H9 (cell line): ENCODE measurements around the gene SPRYD4. TPM values are rescaled to one million over a fixed set of nuclear protein-coding genes. Genes with fewer than 3 reads are reported as not detected.

Experiments used
- DNase-seq: peaks from one replicate; pipeline ENCODE4 v3.0.0-alpha.2; 2017
- H2AFZ ChIP-seq: one replicate; pipeline ENCODE4 v1.6.1; 2013; ENCODE audit warnings: mild to moderate bottlenecking, low read length, control low read depth, moderate library complexity
- H2AK5ac ChIP-seq: 2 replicates; pipeline ENCODE4 v1.6.1; 2013; ENCODE audit warnings: low read length, control low read depth, mixed read lengths; ENCODE audit not compliant: insufficient read length
- H2BK120ac ChIP-seq: one replicate; pipeline ENCODE4 v1.6.1; 2013; ENCODE audit warnings: low read depth, mild to moderate bottlenecking, low read length, control low read depth, inconsistent platforms; ENCODE audit not compliant: poor library complexity, severe bottlenecking
- H2BK12ac ChIP-seq: 2 replicates; pipeline ENCODE4 v1.6.1; 2013; ENCODE audit warnings: low read length, control low read depth, mixed read lengths, low read depth; ENCODE audit not compliant: insufficient read length
- H2BK15ac ChIP-seq: 2 replicates; pipeline ENCODE4 v1.6.1; 2013; ENCODE audit warnings: low read depth, low read length, control low read depth
- H2BK20ac ChIP-seq: one replicate; pipeline ENCODE4 v1.6.1; 2013; ENCODE audit warnings: low read depth, mild to moderate bottlenecking, low read length, control low read depth, inconsistent platforms; ENCODE audit not compliant: poor library complexity, severe bottlenecking
- H2BK5ac ChIP-seq: 2 replicates; pipeline ENCODE4 v1.6.1; 2013; ENCODE audit warnings: low read length, control low read depth, mixed read lengths; ENCODE audit not compliant: insufficient read length
- H3K14ac ChIP-seq: 2 replicates; pipeline ENCODE4 v1.6.1; 2013; ENCODE audit warnings: low read length, control low read depth; ENCODE audit not compliant: insufficient read depth
- H3K18ac ChIP-seq: 2 replicates; pipeline ENCODE4 v1.6.1; 2013; ENCODE audit warnings: low read depth, mild to moderate bottlenecking, mixed read lengths, low read length, control low read depth; ENCODE audit not compliant: insufficient read length
- H3K23ac ChIP-seq: 2 replicates; pipeline ENCODE4 v1.6.1; 2013; ENCODE audit warnings: low read length, control low read depth, mixed read lengths, low read depth; ENCODE audit not compliant: insufficient read length
- H3K23me2 ChIP-seq: 2 replicates; pipeline ENCODE4 v1.6.1; 2013; ENCODE audit warnings: low read depth, mild to moderate bottlenecking, mixed read lengths, low read length, control low read depth; ENCODE audit not compliant: insufficient read length, poor library complexity, severe bottlenecking
- H3K27ac ChIP-seq: 2 replicates; pipeline ENCODE4 v1.5.1; 2013; ENCODE audit warnings: low read length, control low read depth, mixed read lengths, low read depth; ENCODE audit not compliant: insufficient read length
- H3K27me3 ChIP-seq: 2 replicates; pipeline ENCODE4 v1.6.1; 2013; ENCODE audit warnings: low read length, control low read depth, inconsistent platforms; ENCODE audit not compliant: insufficient read depth
- H3K4ac ChIP-seq: 2 replicates; pipeline ENCODE4 v1.6.1; 2013; ENCODE audit warnings: low read depth, mild to moderate bottlenecking, control low read depth, inconsistent platforms, low read length, moderate library complexity
- H3K4me1 ChIP-seq: 2 replicates; pipeline ENCODE4 v1.6.1; 2013; ENCODE audit warnings: low read length, control low read depth, inconsistent platforms; ENCODE audit not compliant: insufficient read depth
- H3K4me2 ChIP-seq: 2 replicates; pipeline ENCODE4 v1.6.1; 2013; ENCODE audit warnings: low read length, control low read depth, mixed read lengths; ENCODE audit not compliant: insufficient read length, insufficient read depth
- H3K56ac ChIP-seq: 2 replicates; pipeline ENCODE4 v1.6.1; 2013; ENCODE audit warnings: low read depth, mild to moderate bottlenecking, mixed read lengths, low read length, control low read depth; ENCODE audit not compliant: insufficient read length
- H3K79me1 ChIP-seq: 2 replicates; pipeline ENCODE4 v1.6.1; 2013; ENCODE audit warnings: low read depth, mild to moderate bottlenecking, moderate library complexity, low read length, control low read depth, inconsistent platforms; ENCODE audit not compliant: insufficient read depth, poor library complexity, severe bottlenecking
- H3K79me2 ChIP-seq: 2 replicates; pipeline ENCODE4 v1.6.1; 2013; ENCODE audit warnings: low read length, control low read depth, inconsistent platforms; ENCODE audit not compliant: insufficient read depth
- H3K9ac ChIP-seq: 2 replicates; pipeline ENCODE4 v1.6.1; 2013; ENCODE audit warnings: low read length, control low read depth, mixed read lengths; ENCODE audit not compliant: insufficient read length; ENCODE audit errors: extremely low read depth
- H3K9me3 ChIP-seq: one replicate; pipeline ENCODE4 v1.6.1; 2013; ENCODE audit warnings: low read depth, low read length, inconsistent platforms; ENCODE audit not compliant: control insufficient read depth
- H3T11ph ChIP-seq: one replicate; pipeline ENCODE4 v1.6.1; 2013; ENCODE audit warnings: mild to moderate bottlenecking, low read length, control low read depth, inconsistent platforms
- H4K20me1 ChIP-seq: one replicate; pipeline ENCODE4 v1.6.1; 2013; ENCODE audit not compliant: control insufficient read depth, insufficient read length, insufficient read depth
- H4K5ac ChIP-seq: 2 replicates; pipeline ENCODE4 v1.6.1; 2013; ENCODE audit warnings: low read depth, mild to moderate bottlenecking, mixed read lengths, low read length, control low read depth; ENCODE audit not compliant: insufficient read length
- H4K8ac ChIP-seq: replicated peaks from 2 replicates; pipeline ENCODE4 v1.6.1; 2013; ENCODE audit warnings: low read length, control low read depth, mixed read lengths, low read depth; ENCODE audit not compliant: insufficient read length
- H4K91ac ChIP-seq: 2 replicates; pipeline ENCODE4 v1.6.1; 2013; ENCODE audit warnings: low read depth, mild to moderate bottlenecking, moderate library complexity, mixed read lengths, low read length, control low read depth; ENCODE audit not compliant: insufficient read length
- H3K27ac Mint-ChIP-seq, 3 experiments: 2 replicates in 2 of 3; 3 replicates in 1 of 3; pipeline ENCODE4 v1.8.0; 2020 to 2021; ENCODE audit warnings: mixed read lengths in 3 of 3, mild to moderate bottlenecking in 1 of 3, moderate library complexity in 1 of 3
- H3K27me3 Mint-ChIP-seq: 2 replicates; pipeline ENCODE4 v1.8.0; 2021; ENCODE audit warnings: low read depth, mild to moderate bottlenecking, moderate library complexity, mixed read lengths
- H3K36me3 Mint-ChIP-seq, 3 experiments: 2 replicates in 2 of 3; 3 replicates in 1 of 3; pipeline ENCODE4 v1.8.0; 2020 to 2021; ENCODE audit warnings: low read depth in 3 of 3, mixed read lengths in 3 of 3; ENCODE audit not compliant: insufficient read depth in 1 of 3
- H3K4me1 Mint-ChIP-seq, 2 experiments: 2 replicates each; pipeline ENCODE4 v1.8.0; 2020; ENCODE audit warnings: mixed read lengths in 2 of 2
- H3K4me3 Mint-ChIP-seq, 2 experiments: 2 replicates in 1 of 2; 3 replicates in 1 of 2; pipeline ENCODE4 v1.8.0; 2020 to 2021; ENCODE audit warnings: mild to moderate bottlenecking in 2 of 2, mixed read lengths in 2 of 2, moderate library complexity in 1 of 2
- H3K9me3 Mint-ChIP-seq, 2 experiments: 2 replicates in 1 of 2; 3 replicates in 1 of 2; pipeline ENCODE4 v1.8.0; 2020; ENCODE audit warnings: mild to moderate bottlenecking in 2 of 2, mixed read lengths in 2 of 2, moderate library complexity in 1 of 2
- WGBS: extraction: QIAGEN DNeasy Blood & Tissue Kit; methylation state at CpG from one replicate; pipeline ENCODE4 v1.1.7; 2013; ENCODE audit warnings: missing lambda C conversion rate, low lambda C conversion rate, mixed read lengths; ENCODE audit not compliant: insufficient read length; ENCODE audit errors: extremely low coverage; 5-methylcytosine and 5-hydroxymethylcytosine counted together
- total RNA-seq: library from RNA; stranded (reverse); gene quantifications from 2 replicates; pipeline ENCODE4 v1.2.1, GENCODE V29; 2021
- TF ChIP-seq, protein P1 (sequence below): fragments of 200-600 bp; sonication (generic); conservative IDR thresholded peaks from 3 replicates; pipeline ENCODE4 v1.8.0; 2021; ENCODE audit warnings: antibody characterized with exemption, mild to moderate bottlenecking

SPRYD4 gene
- total RNA-seq, 1 experiment from 2014 or later: 4.9 TPM

DNA sequence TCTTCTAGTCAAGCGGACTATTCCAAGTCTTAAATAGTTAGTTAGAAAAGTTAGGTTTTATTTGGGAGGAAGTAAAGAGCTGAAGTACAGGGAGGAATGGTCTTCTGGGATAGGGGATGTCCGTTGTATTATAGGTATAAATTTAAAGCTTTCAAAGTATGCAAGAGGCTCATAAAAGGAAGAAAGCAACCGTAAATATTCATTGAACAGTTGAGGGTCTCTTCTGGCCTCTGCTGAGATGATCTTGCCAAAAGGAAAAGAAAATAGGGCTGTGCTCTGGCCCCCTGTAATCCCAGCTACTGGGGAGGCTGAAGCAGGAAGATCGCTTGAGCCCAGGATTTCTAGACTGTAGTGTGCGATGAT lies 18.8 kb upstream of the SPRYD4 start:
- no peak overlapping the region for H3K18ac ChIP-seq
- H2BK12ac ChIP-seq: no peak overlapping the region
- no peak overlapping the region for H2AFZ ChIP-seq
- H3K4me1 ChIP-seq: peaks cover 4% of the 10 kb centered on the region; the same call in 1 of the 2 replicates
- H2BK20ac ChIP-seq: no peak overlapping the region
- H3K9ac ChIP-seq: peak overlapping the region; percentile 33
- no peak overlapping the region for H3K23ac ChIP-seq
- H3K27me3 Mint-ChIP-seq: peaks cover 1% of the 10 kb centered on the region
- H3K79me1 ChIP-seq: no peaks in the 10 kb centered on the region
- H3K9me3 ChIP-seq: no peaks in the 10 kb centered on the region
- H3K79me2 ChIP-seq: no peaks in the 10 kb centered on the region
- no peak overlapping the region for H2BK120ac ChIP-seq
- no peaks in the 10 kb centered on the region for H4K20me1 ChIP-seq
- WGBS: no CpG with 5 or more reads among the region's 5 CpGs
- no peak overlapping the region for H3K14ac ChIP-seq
- no peak overlapping the region for H2BK15ac ChIP-seq
- no peak overlapping the region for H3K56ac ChIP-seq
- H3K4me2 ChIP-seq: peak overlapping the region; percentile 74
- no peak overlapping the region for H3K4ac ChIP-seq
- H3K27me3 ChIP-seq: no peaks in the 10 kb centered on the region
- peaks cover 4 to 10% of the 10 kb centered on the region in 2 experiments for H3K9me3 Mint-ChIP-seq
- H3K27ac Mint-ChIP-seq: peak overlapping the region; percentile 95 to 98 (median 97); a peak in 6 of 7 replicates
- H3T11ph ChIP-seq: no peak overlapping the region
- peaks cover 34 to 42% of the 10 kb centered on the region in 2 experiments for H3K4me1 Mint-ChIP-seq
- H3K23me2 ChIP-seq: peaks cover 3% of the 10 kb centered on the region
- peak overlapping the region; percentile 85 to 86 for H3K4me3 Mint-ChIP-seq
- no peak overlapping the region for H4K5ac ChIP-seq
- H2BK5ac ChIP-seq: no peak overlapping the region
- H3K27ac ChIP-seq: no peak overlapping the region
- H3K36me3 Mint-ChIP-seq: peaks cover 14 to 24% (median 17%) of the 10 kb centered on the region in 3 experiments
- DNase-seq: no peak
- TF ChIP-seq, protein P1, sequence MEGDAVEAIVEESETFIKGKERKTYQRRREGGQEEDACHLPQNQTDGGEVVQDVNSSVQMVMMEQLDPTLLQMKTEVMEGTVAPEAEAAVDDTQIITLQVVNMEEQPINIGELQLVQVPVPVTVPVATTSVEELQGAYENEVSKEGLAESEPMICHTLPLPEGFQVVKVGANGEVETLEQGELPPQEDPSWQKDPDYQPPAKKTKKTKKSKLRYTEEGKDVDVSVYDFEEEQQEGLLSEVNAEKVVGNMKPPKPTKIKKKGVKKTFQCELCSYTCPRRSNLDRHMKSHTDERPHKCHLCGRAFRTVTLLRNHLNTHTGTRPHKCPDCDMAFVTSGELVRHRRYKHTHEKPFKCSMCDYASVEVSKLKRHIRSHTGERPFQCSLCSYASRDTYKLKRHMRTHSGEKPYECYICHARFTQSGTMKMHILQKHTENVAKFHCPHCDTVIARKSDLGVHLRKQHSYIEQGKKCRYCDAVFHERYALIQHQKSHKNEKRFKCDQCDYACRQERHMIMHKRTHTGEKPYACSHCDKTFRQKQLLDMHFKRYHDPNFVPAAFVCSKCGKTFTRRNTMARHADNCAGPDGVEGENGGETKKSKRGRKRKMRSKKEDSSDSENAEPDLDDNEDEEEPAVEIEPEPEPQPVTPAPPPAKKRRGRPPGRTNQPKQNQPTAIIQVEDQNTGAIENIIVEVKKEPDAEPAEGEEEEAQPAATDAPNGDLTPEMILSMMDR: no peak
- no peak overlapping the region for H4K91ac ChIP-seq
- no peak overlapping the region for H4K8ac ChIP-seq
- no peak overlapping the region for H2AK5ac ChIP-seq
